ENCODE data around the gene INPP5F.
"Not testable (repeated sequence)": the region's sequence is repeated elsewhere in the genome, so short reads cannot be mapped to it uniquely, and the experiment has no call there.

The INPP5F gene

DNA sequence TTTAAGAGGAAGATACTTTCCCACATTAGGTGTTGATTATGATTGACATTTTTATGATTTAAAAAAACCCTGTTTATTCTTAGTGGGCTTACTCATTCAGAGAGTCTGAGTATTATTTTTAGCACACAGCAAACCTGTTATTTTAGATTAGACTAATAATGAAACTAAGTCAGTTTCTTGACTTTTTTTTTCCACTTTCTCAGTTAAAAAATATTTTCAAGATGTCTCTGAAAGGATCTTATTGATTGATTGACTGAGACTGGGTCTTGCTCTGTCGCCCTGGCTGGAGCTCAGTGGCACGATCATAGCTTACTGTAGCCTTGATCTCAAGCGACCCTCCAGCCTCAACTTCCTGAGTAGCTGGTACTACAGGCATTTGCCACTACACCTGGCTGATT, 20.4 kb upstream of the INPP5F start:
- TF ChIP-seq, protein P1, sequence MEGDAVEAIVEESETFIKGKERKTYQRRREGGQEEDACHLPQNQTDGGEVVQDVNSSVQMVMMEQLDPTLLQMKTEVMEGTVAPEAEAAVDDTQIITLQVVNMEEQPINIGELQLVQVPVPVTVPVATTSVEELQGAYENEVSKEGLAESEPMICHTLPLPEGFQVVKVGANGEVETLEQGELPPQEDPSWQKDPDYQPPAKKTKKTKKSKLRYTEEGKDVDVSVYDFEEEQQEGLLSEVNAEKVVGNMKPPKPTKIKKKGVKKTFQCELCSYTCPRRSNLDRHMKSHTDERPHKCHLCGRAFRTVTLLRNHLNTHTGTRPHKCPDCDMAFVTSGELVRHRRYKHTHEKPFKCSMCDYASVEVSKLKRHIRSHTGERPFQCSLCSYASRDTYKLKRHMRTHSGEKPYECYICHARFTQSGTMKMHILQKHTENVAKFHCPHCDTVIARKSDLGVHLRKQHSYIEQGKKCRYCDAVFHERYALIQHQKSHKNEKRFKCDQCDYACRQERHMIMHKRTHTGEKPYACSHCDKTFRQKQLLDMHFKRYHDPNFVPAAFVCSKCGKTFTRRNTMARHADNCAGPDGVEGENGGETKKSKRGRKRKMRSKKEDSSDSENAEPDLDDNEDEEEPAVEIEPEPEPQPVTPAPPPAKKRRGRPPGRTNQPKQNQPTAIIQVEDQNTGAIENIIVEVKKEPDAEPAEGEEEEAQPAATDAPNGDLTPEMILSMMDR (IDR thresholded peaks at IDR 0.05; ENCODE audit: low read depth, low read length, missing control alignments), result no peak
- no peak for DNase-seq (ENCODE audit: extremely low read depth, low read depth)
- no peak overlapping the region for H3K4me3 ChIP-seq (replicated peaks; ENCODE audit: low read depth, low read length)

DNA sequence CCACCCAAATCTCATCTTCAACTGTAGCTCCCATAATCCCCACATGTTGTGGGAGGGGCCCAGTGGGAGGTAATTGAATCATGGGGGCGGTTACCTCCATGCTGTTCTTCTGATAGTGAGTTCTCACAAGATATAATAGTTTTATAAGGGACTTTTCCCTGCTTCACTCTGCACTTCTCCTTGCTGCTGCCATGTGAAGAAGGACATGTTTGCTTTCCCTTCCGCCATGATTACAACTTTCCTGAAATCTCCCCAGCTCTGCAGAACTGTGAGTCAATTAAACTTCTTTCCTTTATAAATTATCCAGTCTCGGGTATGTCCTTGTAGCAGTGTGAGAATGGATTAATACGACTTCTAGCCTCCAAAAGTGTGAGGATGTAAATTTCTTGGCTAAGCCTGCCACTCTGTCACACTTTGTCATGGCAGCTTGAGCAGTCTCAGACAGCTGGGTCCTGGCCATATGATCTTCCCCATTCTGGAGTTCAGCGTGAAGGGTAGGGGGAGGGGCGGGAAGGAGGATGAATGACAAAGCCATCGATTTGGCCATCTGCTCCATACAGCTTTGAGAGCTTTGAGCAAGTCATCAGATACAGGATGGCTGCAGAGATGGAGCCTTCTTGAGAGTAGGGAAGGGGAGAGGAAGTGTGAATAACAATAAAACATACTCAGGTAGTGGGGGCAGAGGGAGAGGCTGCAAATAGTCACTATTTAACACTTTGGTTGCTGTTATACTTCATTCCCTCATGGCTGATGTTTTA, 19.1 kb upstream of the INPP5F start:
- no peak for DNase-seq (ENCODE audit: extremely low read depth, low read depth)
- TF ChIP-seq, protein P1 (IDR thresholded peaks at IDR 0.05; ENCODE audit: low read depth, low read length, missing control alignments), result no peak

DNA sequence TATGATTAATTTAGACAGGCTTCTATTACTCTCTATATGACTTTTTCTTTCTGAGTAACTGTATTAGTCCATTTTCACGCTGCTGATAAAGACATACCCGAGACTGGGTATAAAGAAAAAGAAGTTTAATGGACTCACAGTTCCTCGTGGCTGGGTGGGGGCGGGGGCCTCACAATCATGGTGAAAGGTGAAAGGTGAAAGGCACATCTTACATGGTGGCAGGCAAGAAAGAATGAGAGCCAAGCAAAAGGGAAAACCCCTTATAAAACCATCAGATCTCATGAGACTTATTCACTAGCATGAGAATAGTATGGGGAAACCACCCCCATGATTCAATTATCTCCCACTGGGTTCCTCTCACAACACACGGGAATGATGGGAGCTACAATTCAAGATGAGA, 18.5 kb upstream of the INPP5F start:
- DNase-seq (ENCODE audit: extremely low read depth, low read depth), result not testable (repeated sequence)

More for the DNA sequence above, 19.1 kb upstream of the INPP5F start:
- H3K4me3 ChIP-seq (replicated peaks; ENCODE audit: low read depth, low read length), result no peak overlapping the region

DNA sequence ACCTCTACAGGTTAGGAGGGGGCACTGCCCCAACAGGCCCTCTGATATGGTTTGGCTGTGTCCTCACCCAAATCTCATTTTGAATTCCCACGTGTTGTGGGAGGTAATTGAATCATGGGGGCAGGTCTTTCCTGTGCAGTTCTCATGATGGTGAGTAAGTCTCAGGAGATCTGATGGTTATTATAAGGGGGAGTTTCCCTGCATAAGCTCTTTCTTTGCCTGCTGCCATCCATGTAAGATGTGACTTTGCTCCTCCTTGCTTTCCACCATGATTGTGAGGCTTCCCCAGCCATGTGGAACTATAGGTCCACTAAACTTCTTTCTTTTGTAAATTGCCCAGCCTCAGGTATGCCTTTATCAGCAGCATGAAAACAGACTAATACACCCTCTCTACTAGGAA, 14.9 kb upstream of the INPP5F start:
- H3K4me3 ChIP-seq (replicated peaks; ENCODE audit: low read depth, low read length); DNase-seq (ENCODE audit: extremely low read depth, low read depth): not testable (repeated sequence)

More for the DNA sequence above, 18.5 kb upstream of the INPP5F start:
- H3K4me3 ChIP-seq (replicated peaks; ENCODE audit: low read depth, low read length), result not testable (repeated sequence)

DNA sequence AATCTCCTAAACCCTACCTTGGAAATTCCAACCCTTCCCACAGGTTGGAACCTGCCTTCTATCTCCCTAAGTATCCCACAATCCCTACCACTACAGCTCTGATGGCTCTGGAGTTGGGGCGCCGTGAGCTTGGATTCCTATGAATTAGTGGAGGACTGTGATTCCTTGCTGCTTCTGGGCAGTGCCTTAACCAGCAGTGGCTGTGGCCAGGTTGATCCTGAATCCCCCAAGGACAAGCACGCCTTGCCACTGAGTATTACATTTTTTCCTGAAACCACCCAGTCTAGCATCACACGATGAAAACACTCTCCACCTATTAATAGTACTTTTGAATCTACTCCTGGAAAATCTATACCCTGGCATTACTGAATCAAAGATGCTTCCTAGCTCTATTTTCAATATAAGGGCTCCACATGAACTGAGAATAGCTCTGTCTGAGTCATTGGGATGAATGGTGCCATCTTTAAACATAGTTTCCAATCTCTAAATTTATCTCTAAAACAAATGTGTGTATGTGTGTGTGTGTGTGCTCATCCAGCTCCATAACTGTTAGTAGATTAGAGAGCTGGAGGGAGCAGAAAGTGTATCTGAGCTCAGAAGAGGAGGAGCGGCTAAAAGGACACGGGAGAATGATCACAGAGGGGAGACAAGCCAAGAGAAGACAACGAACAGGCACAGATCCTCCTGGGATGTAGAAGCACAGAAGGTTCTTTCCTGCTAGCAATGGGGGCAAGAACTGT, 11.9 kb upstream of the INPP5F start:
- TF ChIP-seq, protein P1 (IDR thresholded peaks at IDR 0.05; ENCODE audit: low read depth, low read length, missing control alignments), result no peak
- DNase-seq (ENCODE audit: extremely low read depth, low read depth), result no peak
- H3K4me3 ChIP-seq (replicated peaks; ENCODE audit: low read depth, low read length), result no peak overlapping the region

DNA sequence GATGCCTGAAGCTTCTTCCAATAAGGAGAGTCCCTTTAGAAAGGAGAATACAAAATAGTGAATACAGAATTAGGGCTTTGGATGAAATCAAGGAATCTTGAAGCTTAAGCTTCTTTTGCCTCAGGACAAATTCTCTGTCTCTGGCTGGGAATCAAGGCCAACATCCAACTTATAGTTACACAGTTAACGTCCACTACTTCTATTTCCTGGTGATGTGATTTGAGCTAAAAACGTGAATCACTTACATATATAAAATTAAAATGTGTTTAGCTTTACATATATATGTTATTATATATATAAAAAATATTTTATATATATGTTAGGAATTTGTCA, 11.4 kb upstream of the INPP5F start:
- DNase-seq (ENCODE audit: extremely low read depth, low read depth), result no peak
- TF ChIP-seq, protein P1 (IDR thresholded peaks at IDR 0.05; ENCODE audit: low read depth, low read length, missing control alignments), result no peak
- H3K4me3 ChIP-seq (replicated peaks; ENCODE audit: low read depth, low read length), result no peak overlapping the region

DNA sequence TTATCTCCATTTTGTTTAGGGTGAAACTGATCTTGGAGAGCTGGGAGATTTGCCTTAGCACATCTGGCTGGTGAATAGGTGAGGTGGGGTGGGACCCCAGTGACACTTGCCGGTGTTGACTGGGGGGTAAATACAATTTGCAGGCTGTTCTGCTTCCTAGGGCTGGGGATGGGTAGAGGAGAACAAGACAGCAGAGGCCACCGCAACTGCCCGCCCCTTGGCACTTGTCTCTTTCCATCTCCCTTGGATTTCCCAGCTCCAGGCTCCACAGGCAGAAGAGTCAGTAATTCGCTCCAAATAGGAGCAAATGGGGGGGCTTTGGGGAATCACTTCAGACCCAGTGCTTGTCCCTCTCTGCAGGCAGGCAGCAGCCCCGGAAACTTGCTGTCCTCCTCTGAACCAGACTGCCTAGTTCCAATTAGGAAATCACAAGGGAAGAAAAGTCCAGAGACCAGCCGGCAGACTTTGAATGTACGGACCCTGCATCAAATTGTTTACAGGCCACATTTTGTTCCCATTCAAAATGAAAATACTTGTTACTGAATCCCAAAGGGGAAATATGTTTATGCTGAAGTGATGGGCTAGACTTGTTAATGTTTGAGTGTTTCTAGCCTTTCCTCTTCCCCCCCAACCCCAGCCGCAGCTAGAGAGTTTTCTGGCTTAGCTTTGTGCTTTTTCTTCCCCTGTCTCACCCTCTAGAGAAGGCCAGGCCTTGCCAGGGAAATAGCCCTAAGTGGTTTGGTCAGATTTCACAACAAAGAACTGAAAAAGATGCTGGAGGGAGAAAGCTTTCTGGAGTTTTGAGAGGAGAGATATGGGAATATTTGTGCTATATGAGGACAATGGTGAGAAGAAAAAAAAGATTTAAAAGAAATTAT, 10.0 kb upstream of the INPP5F start:
- no peak overlapping the region for H3K4me3 ChIP-seq (replicated peaks; ENCODE audit: low read depth, low read length)
- TF ChIP-seq, protein P1 (IDR thresholded peaks at IDR 0.05; ENCODE audit: low read depth, low read length, missing control alignments), result no peak
- no peak for DNase-seq (ENCODE audit: extremely low read depth, low read depth)

Data from HFF-Myc (cell line).